HFFc6 (cell line): ENCODE data around the gene MORC4. TPM values are rescaled to one million over a fixed set of nuclear protein-coding genes. Genes with fewer than 3 reads are reported as not detected.
A peak's percentile ranks its signal among the peaks of the same experiment; 100 is the strongest.

Experiments
- DNase-seq: peaks from one replicate; pipeline ENCODE4 v3.0.0-alpha.2; 2018
- H3K27ac Mint-ChIP-seq: 2 replicates; pipeline ENCODE4 v1.8.0; 2020; ENCODE audit warnings: mild to moderate bottlenecking, mixed read lengths
- H3K27me3 Mint-ChIP-seq: 2 replicates; pipeline ENCODE4 v1.8.0; 2021; ENCODE audit warnings: mild to moderate bottlenecking, moderate library complexity, mixed read lengths; ENCODE audit not compliant: insufficient read depth
- H3K36me3 Mint-ChIP-seq: 2 replicates; pipeline ENCODE4 v1.8.0; 2021; ENCODE audit warnings: low read depth, mixed read lengths
- H3K4me1 Mint-ChIP-seq: 2 replicates; pipeline ENCODE4 v1.8.0; 2020; ENCODE audit warnings: low read depth, mixed read lengths
- H3K4me3 Mint-ChIP-seq: 2 replicates; pipeline ENCODE4 v1.8.0; 2020; ENCODE audit warnings: mild to moderate bottlenecking, moderate library complexity, mixed read lengths
- H3K9me3 Mint-ChIP-seq: 2 replicates; pipeline ENCODE4 v1.8.0; 2020; ENCODE audit warnings: mild to moderate bottlenecking, mixed read lengths
- CTCF ChIP-seq: fragments of 200-600 bp; sonication (generic); IDR thresholded peaks from 2 replicates; pipeline ENCODE4 v1.5.0; 2021; ENCODE audit warnings: antibody characterized with exemption, mild to moderate bottlenecking
- total RNA-seq, 6 experiments: library from RNA; stranded (reverse); fragmentation: NEBNext Ultra II Directional; extraction: Animal tissue kit (Norgen Biotek cat#: 25700); gene quantifications; 2 replicates in 1 of 6; 3 replicates in 5 of 6; pipeline ENCODE4 v1.2.3, GENCODE V29; 2021

Gene MORC4
- total RNA-seq, 6 experiments from 2014 or later = 23.6 to 27.7 (median 25.4) TPM

- peak overlapping the region; percentile 92 for H3K27ac Mint-ChIP-seq
- no peak overlapping the region for H3K4me3 Mint-ChIP-seq
- H3K27me3 Mint-ChIP-seq = no peaks in the 10 kb centered on the region; the same call in 1 of the 2 replicates
- TF ChIP-seq CTCF = no peak
- H3K9me3 Mint-ChIP-seq = no peaks in the 10 kb centered on the region
- H3K36me3 Mint-ChIP-seq = no peaks in the 10 kb centered on the region
- DNase-seq = no peak
- H3K4me1 Mint-ChIP-seq = peaks cover 29% of the 10 kb centered on the region
Measured at GRCh38 chrX:106933538-106933961, 66.5 kb downstream of the MORC4 start.

GRCh38 chrX:106932960-106933537, 67.0 kb downstream of the MORC4 start:
- Mint-ChIP-seq H3K36me3 (no peaks in the 10 kb centered on the region), H3K4me1 (peaks cover 29% of the 10 kb centered on the region), H3K4me3 (peak overlapping the region; percentile 64; the same call in 1 of the 2 replicates), H3K27me3 (no peaks in the 10 kb centered on the region; the same call in 1 of the 2 replicates), H3K9me3 (no peaks in the 10 kb centered on the region), H3K27ac (peak overlapping the region; percentile 92)
- TF ChIP-seq CTCF = no peak
- peak; percentile 1 for DNase-seq

- peak; percentile 50 for DNase-seq
- Mint-ChIP-seq H3K4me3 (peak overlapping the region; percentile 64; the same call in 1 of the 2 replicates), H3K9me3 (no peaks in the 10 kb centered on the region), H3K36me3 (no peaks in the 10 kb centered on the region), H3K27me3 (no peaks in the 10 kb centered on the region; the same call in 1 of the 2 replicates), H3K4me1 (peaks cover 29% of the 10 kb centered on the region), H3K27ac (peak overlapping the region; percentile 92)
- no peak for TF ChIP-seq CTCF
Measured at GRCh38 chrX:106932492-106932923, 67.5 kb downstream of the MORC4 start.

- Mint-ChIP-seq H3K27ac (peak overlapping the region; percentile 92), H3K36me3 (no peaks in the 10 kb centered on the region), H3K27me3 (no peaks in the 10 kb centered on the region; the same call in 1 of the 2 replicates), H3K9me3 (no peaks in the 10 kb centered on the region), H3K4me1 (peaks cover 29% of the 10 kb centered on the region), H3K4me3 (peak overlapping the region; percentile 64; the same call in 1 of the 2 replicates)
- peak; percentile 3 for DNase-seq
- TF ChIP-seq CTCF = no peak
Measured at GRCh38 chrX:106931831-106932491, 68.1 kb downstream of the MORC4 start.

GRCh38 chrX:106928227-106928626, 71.8 kb downstream of the MORC4 start:
- Mint-ChIP-seq H3K27me3 (no peaks in the 10 kb centered on the region; the same call in 1 of the 2 replicates), H3K4me1 (peaks cover 17% of the 10 kb centered on the region), H3K4me3 (no peak overlapping the region), H3K9me3 (no peaks in the 10 kb centered on the region), H3K27ac (no peak overlapping the region), H3K36me3 (no peaks in the 10 kb centered on the region)
- no peak for DNase-seq
- no peak for TF ChIP-seq CTCF
